Muscle layer of colon (tissue), 2 donors: ENCODE results near the gene BAIAP3.

Experiments used
- H3K27ac ChIP-seq: one replicate; pipeline ENCODE4 v1.7.0; 2013; ENCODE audit warnings: low read depth, mild to moderate bottlenecking, low read length, moderate library complexity
- H3K27me3 ChIP-seq, 2 donors: one replicate each; pipeline ENCODE4 v1.7.0; 2013; ENCODE audit warnings: low read length in 2 of 2, mild to moderate bottlenecking in 2 of 2; ENCODE audit not compliant: insufficient read depth in 2 of 2, control insufficient read depth in 1 of 2
- H3K36me3 ChIP-seq: one replicate; pipeline ENCODE4 v1.7.0; 2013; ENCODE audit warnings: mild to moderate bottlenecking, low read length; ENCODE audit not compliant: insufficient read depth
- H3K4me1 ChIP-seq: one replicate; pipeline ENCODE4 v1.7.0; 2013; ENCODE audit warnings: mild to moderate bottlenecking, low read length; ENCODE audit not compliant: insufficient read depth
- H3K4me3 ChIP-seq, 2 donors: one replicate each; pipeline ENCODE4 v1.7.0; 2013; ENCODE audit warnings: low read length in 2 of 2, low read depth in 1 of 2, mild to moderate bottlenecking in 1 of 2, moderate library complexity in 1 of 2
- H3K9ac ChIP-seq: one replicate; pipeline ENCODE4 v1.7.0; 2013; ENCODE audit warnings: low read length
- H3K9me3 ChIP-seq: one replicate; pipeline ENCODE4 v1.7.0; 2013; ENCODE audit warnings: mild to moderate bottlenecking, low read length
- donor health status: abdominal sarcoma.
- donor health status: Adenocarcinoma of cecum.

Gene BAIAP3

GRCh38 chr16:1356061-1356900 lies 22.8 kb downstream of the BAIAP3 start:
- H3K27me3 ChIP-seq, result no peaks in the 10 kb centered on the region
- H3K9me3 ChIP-seq, result no peaks in the 10 kb centered on the region
- H3K36me3 ChIP-seq, result peaks cover 9% of the 10 kb centered on the region
- no peak overlapping the region for H3K27ac ChIP-seq
- H3K4me3 ChIP-seq, result no peak overlapping the region
- no peak overlapping the region for H3K9ac ChIP-seq
- peaks cover 16% of the 10 kb centered on the region for H3K4me1 ChIP-seq

DNA sequence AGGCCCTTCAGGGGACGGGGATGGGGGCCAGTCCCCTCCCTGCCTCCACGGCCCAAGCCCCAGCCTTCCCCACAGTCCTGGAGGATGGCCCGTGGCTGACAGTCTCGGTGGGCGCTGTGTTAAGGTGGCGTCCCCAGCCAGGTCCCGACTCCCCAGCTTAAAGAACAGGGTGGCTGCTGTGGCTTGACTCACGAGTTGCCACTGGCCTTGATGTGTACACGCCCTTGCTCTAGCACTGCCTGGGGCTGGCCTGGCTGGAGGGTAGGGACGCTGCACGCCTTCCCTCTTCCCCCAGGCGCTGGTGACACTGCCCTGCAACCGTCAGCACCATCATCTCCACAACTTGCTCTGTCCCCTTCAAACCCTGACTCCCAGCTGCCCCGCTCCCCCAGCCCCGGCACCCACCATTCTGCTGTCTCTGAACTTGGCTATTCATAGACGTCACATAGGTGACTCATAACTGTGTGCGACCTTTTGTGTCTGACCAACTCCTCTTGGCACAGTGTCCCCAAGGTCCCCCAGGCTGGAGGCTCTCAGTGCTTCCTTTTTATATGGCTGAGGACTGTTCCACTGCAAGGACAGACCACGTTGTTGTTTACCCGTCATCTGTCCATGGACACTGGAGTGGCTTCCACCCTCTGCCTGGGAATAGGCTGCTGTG lies 24.6 kb downstream of the BAIAP3 start:
- Histone ChIP-seq H3K9ac (no peak overlapping the region), H3K27ac (no peak overlapping the region), H3K9me3 (no peaks in the 10 kb centered on the region), H3K27me3 (no peaks in the 10 kb centered on the region), H3K4me1 (peaks cover 9% of the 10 kb centered on the region), H3K4me3 (no peak overlapping the region), H3K36me3 (peaks cover 20% of the 10 kb centered on the region)

GRCh38 chr16:1361685-1362360 lies 28.4 kb downstream of the BAIAP3 start:
- Histone ChIP-seq H3K36me3 (peaks cover 49% of the 10 kb centered on the region), H3K9me3 (no peaks in the 10 kb centered on the region), H3K27ac (no peak overlapping the region)

GRCh38 chr16:1362807-1363206 lies 29.4 kb downstream of the BAIAP3 start:
- Histone ChIP-seq H3K4me1 (no peaks in the 10 kb centered on the region), H3K27me3 (no peaks in the 10 kb centered on the region), H3K9ac (no peak overlapping the region), H3K4me3 (no peak overlapping the region), H3K27ac (no peak overlapping the region), H3K9me3 (no peaks in the 10 kb centered on the region), H3K36me3 (peaks cover 49% of the 10 kb centered on the region)

More at GRCh38 chr16:1361685-1362360, 28.4 kb downstream of the BAIAP3 start:
- no peaks in the 10 kb centered on the region for H3K27me3 ChIP-seq
- H3K9ac ChIP-seq, result no peak overlapping the region
- no peaks in the 10 kb centered on the region for H3K4me1 ChIP-seq
- H3K4me3 ChIP-seq, result no peak overlapping the region

DNA sequence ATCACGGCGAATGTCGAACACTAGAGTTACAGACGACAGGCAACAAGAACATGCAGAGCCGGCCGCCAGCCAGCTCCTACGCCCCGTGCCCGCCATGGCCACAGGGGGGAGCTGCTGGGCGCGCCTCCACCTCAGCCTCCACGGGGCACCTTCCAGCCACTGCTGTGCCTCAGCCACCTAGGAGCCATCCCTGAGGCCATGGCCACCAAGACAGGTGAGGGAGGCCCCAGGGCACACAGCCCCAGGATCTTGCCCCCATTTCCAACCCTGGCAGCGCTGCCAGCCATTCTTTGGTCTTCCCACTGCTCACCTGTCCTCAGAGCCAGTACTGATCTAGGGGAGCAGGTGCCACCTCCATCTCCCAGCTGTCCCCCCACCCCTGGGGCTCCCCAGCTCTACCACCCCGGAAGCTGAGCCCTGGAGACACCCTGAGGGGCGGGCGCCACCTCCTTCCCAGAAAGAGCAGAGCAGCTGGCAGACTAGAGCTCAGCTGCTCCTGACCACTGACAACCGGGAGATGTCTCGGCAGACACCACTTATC lies 30.1 kb downstream of the BAIAP3 start:
- Histone ChIP-seq H3K36me3 (peaks cover 44% of the 10 kb centered on the region), H3K27me3 (no peaks in the 10 kb centered on the region), H3K9ac (no peak overlapping the region), H3K9me3 (no peaks in the 10 kb centered on the region), H3K27ac (no peak overlapping the region), H3K4me1 (no peaks in the 10 kb centered on the region), H3K4me3 (no peak overlapping the region)

- no peak overlapping the region for H3K4me3 ChIP-seq
- peaks cover 39% of the 10 kb centered on the region for H3K36me3 ChIP-seq
- H3K9ac ChIP-seq, result no peak overlapping the region
Measured at GRCh38 chr16:1364510-1364909, 31.1 kb downstream of the BAIAP3 start.

DNA sequence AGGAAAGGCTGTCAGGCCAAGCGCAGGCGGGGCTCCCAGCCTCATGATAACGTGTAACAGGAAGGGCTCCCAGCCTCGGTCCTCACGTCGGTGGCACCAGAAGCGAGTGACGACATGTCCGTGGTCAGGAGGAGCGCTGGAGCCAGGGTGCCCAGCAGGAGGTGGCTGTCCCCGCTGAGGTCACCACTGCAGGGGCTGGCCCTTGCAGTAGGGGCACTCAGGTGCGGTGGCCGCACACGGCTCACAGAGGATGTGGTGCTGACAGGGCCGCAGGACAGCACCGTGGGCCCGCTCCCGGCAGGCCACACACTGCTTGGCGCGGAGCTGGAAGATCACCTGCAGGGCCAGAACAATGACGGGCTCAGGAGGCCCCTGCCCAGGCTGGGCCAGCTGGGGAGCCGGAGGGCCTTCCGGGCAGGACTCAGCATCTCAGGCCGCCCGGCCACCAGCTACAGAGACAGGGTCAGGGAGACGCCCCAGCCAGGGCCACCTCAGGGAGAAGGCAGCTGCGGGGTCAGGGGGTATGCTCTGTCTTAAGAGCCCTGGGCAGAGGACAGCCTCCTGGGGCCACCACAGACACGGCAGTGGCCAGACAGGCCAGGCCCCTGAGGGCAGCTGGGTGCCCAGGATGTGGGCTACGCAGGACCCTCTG lies 32.7 kb downstream of the BAIAP3 start:
- no peak overlapping the region for H3K9ac ChIP-seq
- peaks cover 45% of the 10 kb centered on the region for H3K36me3 ChIP-seq
- H3K4me1 ChIP-seq, result no peaks in the 10 kb centered on the region
- no peaks in the 10 kb centered on the region for H3K9me3 ChIP-seq
- H3K4me3 ChIP-seq, result no peak overlapping the region
- H3K27ac ChIP-seq, result no peak overlapping the region
- H3K27me3 ChIP-seq, result no peaks in the 10 kb centered on the region

More at GRCh38 chr16:1364510-1364909, 31.1 kb downstream of the BAIAP3 start:
- no peaks in the 10 kb centered on the region for H3K27me3 ChIP-seq
- no peaks in the 10 kb centered on the region for H3K4me1 ChIP-seq
- no peaks in the 10 kb centered on the region for H3K9me3 ChIP-seq
- H3K27ac ChIP-seq, result no peak overlapping the region

DNA sequence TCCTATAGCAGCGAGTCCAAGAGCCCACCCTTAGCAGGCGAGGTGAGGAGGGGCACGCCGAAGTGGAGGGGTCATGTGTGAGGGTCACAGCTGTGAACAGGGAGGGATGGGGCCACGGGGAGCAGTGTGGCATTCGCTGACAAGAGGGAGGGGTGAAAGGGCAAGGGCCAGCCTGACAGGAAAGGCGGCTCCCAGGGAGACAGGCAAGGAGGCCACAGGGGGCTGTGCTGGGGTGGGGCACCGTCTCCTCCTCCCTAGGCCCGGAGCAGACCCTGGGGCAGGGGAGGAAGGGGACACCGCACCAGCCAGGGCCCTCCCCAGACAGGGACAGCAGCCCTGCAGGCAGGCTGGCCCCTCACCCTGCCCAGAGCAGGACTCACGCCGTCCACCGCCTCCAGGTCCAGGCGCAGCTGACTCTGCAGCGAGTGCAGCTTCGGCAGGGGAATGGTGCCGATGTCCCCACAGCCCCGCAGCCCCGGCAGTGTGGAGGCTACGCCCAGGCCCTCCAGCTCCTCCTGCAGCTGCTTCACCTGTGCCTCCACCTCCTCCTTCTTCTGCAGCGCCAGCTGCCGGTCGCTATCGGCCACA lies 33.4 kb downstream of the BAIAP3 start:
- H3K27me3 ChIP-seq, result no peaks in the 10 kb centered on the region
- H3K27ac ChIP-seq, result no peak overlapping the region
- H3K4me1 ChIP-seq, result no peaks in the 10 kb centered on the region
- H3K36me3 ChIP-seq, result peaks cover 45% of the 10 kb centered on the region
- no peak overlapping the region for H3K4me3 ChIP-seq
- H3K9me3 ChIP-seq, result no peaks in the 10 kb centered on the region
- H3K9ac ChIP-seq, result no peak overlapping the region

DNA sequence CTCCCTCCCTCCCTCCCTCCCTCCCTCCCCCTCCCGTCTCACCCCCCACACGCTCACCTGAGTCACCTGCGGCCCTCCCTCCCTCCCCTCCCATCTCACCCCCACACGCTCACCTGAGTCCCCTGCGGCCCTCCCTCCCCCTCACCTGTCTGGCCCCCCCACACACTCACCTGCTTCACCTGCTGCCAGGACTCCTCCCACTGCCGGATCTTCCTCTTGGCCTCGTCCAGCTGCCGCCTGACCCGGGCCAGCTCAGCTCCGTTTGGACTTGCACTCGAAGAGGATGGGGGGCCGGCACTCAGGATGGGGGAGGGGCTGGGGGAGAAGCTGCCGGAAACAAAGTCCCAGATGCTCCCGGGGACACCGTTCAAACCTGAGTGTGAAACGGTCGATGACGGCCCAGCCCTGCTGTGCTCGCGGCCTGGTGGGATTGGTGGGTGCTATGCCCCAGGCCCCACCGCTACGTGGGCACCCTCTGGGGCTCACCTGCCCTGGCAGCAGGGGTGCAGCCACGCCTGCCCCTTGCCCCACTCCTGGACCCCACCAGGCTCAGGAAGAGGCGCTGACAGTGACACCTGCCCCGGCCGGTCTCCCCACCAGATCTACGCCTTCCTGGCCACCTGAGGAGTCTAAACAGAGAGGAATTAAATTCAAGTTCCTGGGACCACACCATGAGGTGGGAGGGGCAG lies 34.2 kb downstream of the BAIAP3 start:
- peaks cover 39% of the 10 kb centered on the region for H3K36me3 ChIP-seq
- no peaks in the 10 kb centered on the region for H3K27me3 ChIP-seq
- no peak overlapping the region for H3K27ac ChIP-seq
- H3K9ac ChIP-seq, result no peak overlapping the region
- H3K4me3 ChIP-seq, result no peak overlapping the region
- H3K4me1 ChIP-seq, result no peaks in the 10 kb centered on the region
- no peaks in the 10 kb centered on the region for H3K9me3 ChIP-seq

DNA sequence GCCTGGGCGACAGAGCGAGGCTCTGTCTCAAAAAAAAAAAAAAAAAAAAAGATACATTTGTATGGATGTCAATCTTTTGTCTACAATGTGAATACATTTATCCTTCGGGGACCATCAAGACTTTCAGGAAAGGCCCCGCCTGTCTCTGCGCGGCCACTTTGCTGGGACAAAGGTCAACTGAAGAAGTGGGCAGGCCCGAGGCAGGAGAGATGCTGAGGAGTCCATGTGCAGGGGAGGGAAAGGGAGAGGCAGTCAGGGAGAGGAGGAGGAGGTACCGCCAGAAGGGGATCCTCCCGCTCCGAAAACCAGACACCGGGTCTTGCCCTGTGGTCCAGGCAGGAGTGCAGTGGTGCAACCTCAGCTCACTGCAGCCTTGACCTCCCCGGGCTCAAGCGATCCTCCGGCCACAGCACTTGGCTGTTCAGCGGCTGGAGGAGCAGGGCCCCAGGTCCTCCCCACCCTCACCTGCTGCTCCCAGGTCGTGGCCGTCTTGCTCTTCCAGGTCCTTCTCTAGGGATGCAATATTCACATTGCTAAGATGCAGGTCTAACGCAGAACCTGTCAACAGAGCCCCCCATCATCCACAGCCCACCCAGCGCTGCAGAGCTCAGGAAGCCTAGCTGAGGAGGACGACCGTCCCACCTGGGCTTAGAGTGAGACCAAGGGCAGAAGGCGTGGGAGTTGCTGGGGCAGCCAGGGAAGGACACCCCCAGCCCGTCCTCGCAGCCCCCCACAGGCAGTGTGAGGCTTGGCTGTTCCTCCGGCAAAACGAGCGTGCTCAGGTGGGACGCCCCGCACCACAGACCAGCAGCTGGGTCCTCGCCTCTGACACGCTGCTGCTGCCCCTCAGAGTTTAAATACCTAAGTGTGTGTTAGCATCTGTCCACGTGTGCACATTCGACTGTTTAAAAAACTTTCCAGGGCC lies 37.9 kb downstream of the BAIAP3 start:
- Histone ChIP-seq H3K9ac (no peak overlapping the region), H3K27me3 (no peaks in the 10 kb centered on the region), H3K9me3 (no peaks in the 10 kb centered on the region), H3K4me3 (no peak overlapping the region), H3K4me1 (no peaks in the 10 kb centered on the region), H3K36me3 (peaks cover 22% of the 10 kb centered on the region), H3K27ac (no peak overlapping the region)
